GM06990 (cell line): ENCODE data around the gene OSTF1.

Experiments
- DNase-seq: peaks from one replicate; pipeline ENCODE4 v3.0.0-alpha.2; 2011; ENCODE audit not compliant: insufficient read length; ENCODE audit errors: extremely low read depth
- H3K27me3 ChIP-seq: replicated peaks from 2 replicates; pipeline ENCODE4 v1.6.0; 2011; ENCODE audit warnings: low read length; ENCODE audit not compliant: control insufficient read depth, insufficient read depth
- H3K36me3 ChIP-seq: 2 replicates; pipeline ENCODE4 v1.5.1; 2011; ENCODE audit warnings: low read length; ENCODE audit not compliant: control insufficient read depth, insufficient read depth
- H3K4me3 ChIP-seq: replicated peaks from 2 replicates; pipeline ENCODE4 v1.5.1; 2011; ENCODE audit warnings: low read depth, mild to moderate bottlenecking, control low read depth, low read length
- TF ChIP-seq, protein P1 (sequence below): IDR thresholded peaks from 2 replicates; pipeline ENCODE4 v1.5.1; 2011; ENCODE audit warnings: low read length, control low read depth, mild to moderate bottlenecking, inconsistent platforms; ENCODE audit not compliant: insufficient read depth, poor library complexity, severe bottlenecking

The OSTF1 gene

DNA sequence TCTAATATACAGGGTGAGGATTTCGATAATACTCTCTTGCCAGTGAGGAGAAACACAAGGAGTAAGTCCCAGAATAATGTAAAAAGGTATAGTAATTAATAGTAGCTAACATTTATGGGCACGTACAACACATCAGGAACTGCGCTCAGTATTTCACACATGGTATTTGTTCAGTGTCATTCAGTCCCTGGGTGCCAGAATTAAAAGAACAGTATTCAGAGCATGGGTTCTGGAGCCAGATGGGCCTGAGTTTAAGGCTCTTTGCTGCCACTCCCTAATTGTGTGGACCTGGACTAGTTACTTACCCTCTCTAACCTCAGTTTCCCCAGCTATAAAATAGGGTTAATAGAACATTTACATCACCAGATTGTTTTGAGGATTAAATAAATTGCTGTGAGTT, 16.3 kb downstream of the OSTF1 start:
- Histone ChIP-seq H3K36me3 (no peaks in the 10 kb centered on the region; the same call in none of the 2 replicates), H3K27me3 (no peaks in the 10 kb centered on the region), H3K4me3 (no peak overlapping the region)
- TF ChIP-seq, protein P1, sequence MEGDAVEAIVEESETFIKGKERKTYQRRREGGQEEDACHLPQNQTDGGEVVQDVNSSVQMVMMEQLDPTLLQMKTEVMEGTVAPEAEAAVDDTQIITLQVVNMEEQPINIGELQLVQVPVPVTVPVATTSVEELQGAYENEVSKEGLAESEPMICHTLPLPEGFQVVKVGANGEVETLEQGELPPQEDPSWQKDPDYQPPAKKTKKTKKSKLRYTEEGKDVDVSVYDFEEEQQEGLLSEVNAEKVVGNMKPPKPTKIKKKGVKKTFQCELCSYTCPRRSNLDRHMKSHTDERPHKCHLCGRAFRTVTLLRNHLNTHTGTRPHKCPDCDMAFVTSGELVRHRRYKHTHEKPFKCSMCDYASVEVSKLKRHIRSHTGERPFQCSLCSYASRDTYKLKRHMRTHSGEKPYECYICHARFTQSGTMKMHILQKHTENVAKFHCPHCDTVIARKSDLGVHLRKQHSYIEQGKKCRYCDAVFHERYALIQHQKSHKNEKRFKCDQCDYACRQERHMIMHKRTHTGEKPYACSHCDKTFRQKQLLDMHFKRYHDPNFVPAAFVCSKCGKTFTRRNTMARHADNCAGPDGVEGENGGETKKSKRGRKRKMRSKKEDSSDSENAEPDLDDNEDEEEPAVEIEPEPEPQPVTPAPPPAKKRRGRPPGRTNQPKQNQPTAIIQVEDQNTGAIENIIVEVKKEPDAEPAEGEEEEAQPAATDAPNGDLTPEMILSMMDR: no peak
- no peak for DNase-seq

DNA sequence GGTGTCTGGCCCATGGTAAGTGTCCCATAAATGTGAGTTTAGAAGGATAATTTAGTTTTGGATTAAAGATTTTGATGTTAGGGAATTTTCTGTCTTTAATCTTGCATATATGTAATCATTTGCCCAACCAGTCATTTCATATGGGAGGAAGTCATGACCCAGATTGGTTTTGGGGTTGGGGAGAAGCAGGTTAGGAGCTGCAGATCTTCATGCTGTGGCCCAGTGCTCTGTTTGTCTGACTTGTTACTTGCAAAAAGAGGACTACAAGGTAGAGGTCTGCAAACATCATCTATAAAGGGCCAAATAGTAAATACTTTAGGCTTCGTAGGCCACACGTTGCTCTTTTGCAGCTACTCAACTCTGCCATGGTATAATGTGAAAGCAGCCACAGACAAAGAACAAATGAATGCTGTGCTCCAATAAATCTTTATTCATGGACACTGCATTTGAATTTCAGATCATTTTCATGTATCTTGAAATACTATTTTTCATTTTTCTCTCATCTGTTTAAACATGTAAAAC, 16.8 kb downstream of the OSTF1 start:
- H3K36me3 ChIP-seq: no peaks in the 10 kb centered on the region; the same call in none of the 2 replicates
- DNase-seq: no peak

DNA sequence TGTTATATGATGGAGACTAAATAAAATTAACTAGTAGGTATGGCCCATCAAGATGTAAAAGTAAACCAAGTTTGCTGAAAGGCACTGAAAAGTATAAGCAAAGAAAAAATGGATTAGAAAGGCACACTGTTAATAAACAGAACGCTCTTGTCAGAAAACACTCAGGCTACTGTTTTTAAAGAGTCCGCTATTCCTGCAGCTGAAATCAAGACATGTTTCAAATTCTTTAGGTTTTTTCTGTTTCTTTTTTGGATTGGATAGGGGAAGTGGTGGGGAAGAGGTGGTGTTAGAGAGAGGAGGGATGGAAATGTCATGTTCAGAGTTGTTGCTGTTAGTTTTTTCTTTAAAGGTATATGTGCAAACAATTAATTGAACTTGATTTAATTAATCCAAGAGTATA, 17.5 kb downstream of the OSTF1 start:
- TF ChIP-seq, protein P1: no peak
- no peaks in the 10 kb centered on the region for H3K27me3 ChIP-seq
- DNase-seq: no peak
- H3K36me3 ChIP-seq: no peaks in the 10 kb centered on the region; the same call in none of the 2 replicates
- H3K4me3 ChIP-seq: no peak overlapping the region

More for the DNA sequence above, 16.8 kb downstream of the OSTF1 start:
- TF ChIP-seq, protein P1: no peak
- Histone ChIP-seq H3K4me3 (no peak overlapping the region), H3K27me3 (no peaks in the 10 kb centered on the region)

DNA sequence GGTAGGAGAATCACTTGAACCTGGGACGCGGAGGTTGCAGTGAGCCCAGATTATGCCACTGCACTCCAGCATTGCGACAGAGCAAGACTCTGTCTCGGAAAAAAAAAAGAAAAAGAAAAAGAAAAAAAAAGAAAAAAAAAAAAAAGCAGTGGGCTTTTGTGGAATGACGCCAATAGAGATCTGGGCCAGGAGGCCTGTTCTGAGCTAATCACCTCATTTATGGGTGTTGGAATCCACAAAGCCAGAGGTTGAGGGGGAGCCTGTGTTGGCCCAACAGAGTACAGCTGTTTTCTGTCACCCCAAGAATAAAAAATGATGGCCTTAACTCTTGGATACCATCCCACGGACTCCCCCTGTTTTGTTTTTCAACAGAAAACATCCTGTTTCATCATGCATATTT, 18.5 kb downstream of the OSTF1 start:
- no peaks in the 10 kb centered on the region; the same call in 1 of the 2 replicates for H3K36me3 ChIP-seq
- no peak for DNase-seq
- no peaks in the 10 kb centered on the region for H3K27me3 ChIP-seq
- TF ChIP-seq, protein P1: no peak
- no peak overlapping the region for H3K4me3 ChIP-seq

DNA sequence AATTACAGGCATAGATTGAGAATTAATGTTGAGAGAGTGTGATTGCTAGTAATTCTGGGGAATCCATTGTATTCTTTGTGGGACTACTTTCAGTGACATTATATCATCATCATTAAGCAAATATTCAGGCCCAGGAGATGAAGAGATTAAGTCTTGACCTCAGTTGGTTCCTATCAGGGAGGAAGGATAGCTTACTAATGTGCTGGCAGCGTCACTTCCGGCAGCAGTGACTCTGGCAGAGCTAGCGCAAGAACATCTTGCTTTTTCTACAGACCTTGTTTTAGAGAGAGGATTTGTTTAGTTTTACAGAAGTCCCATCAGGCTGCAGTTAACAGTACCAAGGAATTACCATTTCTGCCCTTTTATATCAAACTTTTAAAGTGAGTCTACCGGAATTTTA, 20.3 kb downstream of the OSTF1 start:
- TF ChIP-seq, protein P1: no peak

More for the DNA sequence above, 20.3 kb downstream of the OSTF1 start:
- Histone ChIP-seq H3K27me3 (no peaks in the 10 kb centered on the region), H3K4me3 (no peak overlapping the region), H3K36me3 (no peaks in the 10 kb centered on the region; the same call in 1 of the 2 replicates)
- no peak for DNase-seq
